Activated CD4-positive, alpha-beta T cell treated with anti-CD3 and anti-CD28 coated beads, Interleukin-2, amount 50 U/mL, for 24 hours (primary cell): Measurements from ENCODE around the gene EIF2S3B.

Experiments
- DNase-seq, 2 donors: peaks; one replicate each; pipeline ENCODE4 v3.0.0-alpha.2; 2020; ENCODE audit warnings: low read depth in 1 of 2, low spot score in 1 of 2

Gene EIF2S3B

GRCh38 chr12:10554228-10554755 is 48.6 kb downstream of the EIF2S3B start:
- no peak for DNase-seq

DNA sequence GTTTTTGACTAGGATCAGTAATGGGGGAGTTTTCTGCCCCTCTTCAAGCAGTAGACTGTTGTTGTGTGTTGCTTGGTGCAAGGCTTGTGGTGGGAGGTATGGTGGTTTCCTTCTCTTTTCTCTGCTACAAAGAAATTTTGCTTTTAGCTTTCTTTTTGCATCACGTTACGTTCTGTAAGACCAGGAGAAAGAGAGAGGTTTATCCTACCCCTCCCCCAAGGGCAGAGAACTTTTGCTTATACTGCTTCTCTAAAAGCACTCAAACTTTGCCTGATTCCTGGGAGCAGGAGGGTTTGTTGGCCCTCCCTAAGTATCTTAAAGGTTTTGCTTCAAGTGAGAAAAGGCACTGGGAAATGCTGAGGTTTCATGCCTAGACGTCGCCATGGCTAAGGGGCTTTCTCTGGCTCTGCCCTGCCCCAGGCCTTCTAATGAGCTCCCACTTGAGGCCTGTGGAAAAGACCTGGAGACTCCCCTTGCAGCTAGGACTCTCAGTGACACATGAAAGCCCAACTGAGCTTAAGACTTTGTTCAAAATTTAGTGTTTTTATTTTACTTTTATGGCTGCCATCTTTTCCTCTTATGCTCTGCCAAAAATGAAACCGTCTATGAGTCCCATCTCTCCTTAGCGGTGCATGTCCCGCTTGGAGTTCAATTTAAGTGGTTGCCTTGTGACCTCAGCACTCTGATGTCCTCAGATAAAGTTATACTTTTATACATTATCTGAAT is 49.2 kb downstream of the EIF2S3B start:
- DNase-seq = no peak

DNA sequence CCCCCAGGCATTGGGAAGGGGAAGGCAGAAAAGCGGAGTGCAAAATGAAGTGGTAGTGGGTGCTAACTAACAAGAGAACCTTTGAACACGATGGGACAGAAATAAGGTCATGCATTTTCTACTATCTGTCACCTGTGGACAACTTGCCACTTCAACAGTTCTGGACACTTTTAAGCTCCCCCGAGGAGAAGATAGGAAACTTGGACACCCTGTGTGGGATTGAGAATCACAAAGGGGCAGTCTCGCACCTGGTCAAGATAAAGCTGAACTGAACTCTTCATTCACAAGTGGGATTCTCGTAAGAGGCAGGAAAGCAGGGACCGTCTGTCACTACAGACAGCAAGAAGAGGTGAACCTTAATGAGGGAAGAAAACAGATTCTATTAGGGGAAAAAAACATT is 51.6 kb downstream of the EIF2S3B start:
- no peak for DNase-seq

- DNase-seq = no peak
Observed at GRCh38 chr12:10557766-10558165, 52.1 kb downstream of the EIF2S3B start.
